Stomach (tissue), 19 donors: ENCODE data around the gene ASB9. TPM values are rescaled to one million over a fixed set of nuclear protein-coding genes. Genes with fewer than 3 reads are reported as not detected.

ENCODE experiments used
- DNase-seq, 2 donors: peaks; one replicate each; pipeline versions ENCODE4 v3.0.0 to v3.0.0-alpha.2; 2013 to 2019
- H3K27ac ChIP-seq, 5 donors: fragments of 200-600 bp in 4 of 5; sonication (generic) in 4 of 5; one replicate each; pipeline ENCODE4 v1.5.1; 2013 to 2019; ENCODE audit warnings: mild to moderate bottlenecking in 1 of 5, moderate library complexity in 1 of 5
- H3K27me3 ChIP-seq, 3 donors: fragments of 200-600 bp; sonication (generic); one replicate each; pipeline ENCODE4 v1.5.1; 2017 to 2019; ENCODE audit warnings: mixed run types in 1 of 3
- H3K36me3 ChIP-seq, 4 donors: fragments of 200-600 bp; sonication (generic); 1 replicate in 3 of 4; 2 replicates in 1 of 4; pipeline ENCODE4 v1.5.1; 2016 to 2019
- H3K4me1 ChIP-seq, 4 donors: fragments of 200-600 bp; sonication (generic); one replicate each; pipeline ENCODE4 v1.5.1; 2016 to 2019
- H3K4me3 ChIP-seq, 4 donors: fragments of 200-600 bp; sonication (generic) in 3 of 4; one replicate each; pipeline ENCODE4 v1.5.1; 2016 to 2019; ENCODE audit warnings: mild to moderate bottlenecking in 1 of 4
- H3K9me3 ChIP-seq, 4 donors: fragments of 200-600 bp; sonication (generic); one replicate each; pipeline ENCODE4 v1.5.1; 2016 to 2019
- EP300 ChIP-seq: sonication (generic); formaldehyde crosslinking; IDR thresholded peaks from one replicate; pipeline ENCODE4 v1.6.1; 2017; ENCODE audit warnings: antibody characterized with exemption
- POLR2A ChIP-seq, 4 donors: fragments of 450-650 bp; IDR thresholded peaks; one replicate each; pipeline ENCODE4 v1.6.1; 2016; ENCODE audit warnings: antibody characterized with exemption in 4 of 4, control low read depth in 2 of 4, mild to moderate bottlenecking in 1 of 4, moderate library complexity in 1 of 4
- POLR2AphosphoS5 ChIP-seq, 3 donors: sonication (generic); formaldehyde crosslinking; IDR thresholded peaks; one replicate each; pipeline ENCODE4 v1.6.1; 2016; ENCODE audit warnings: antibody characterized with exemption in 3 of 3
- WGBS, 5 donors: extraction: QIAGEN DNeasy Blood & Tissue Kit in 3 of 5; methylation state at CpG; one replicate each; pipeline versions ENCODE4 v1.1.5 to v1.1.7; 2013 to 2018; 5-methylcytosine and 5-hydroxymethylcytosine counted together
- intact Hi-C: fragments of 100-400 bp; cut with DNase I; formaldehyde crosslinking; loops from one replicate; pipeline ENCODE4 v1.15.1; 2023; ENCODE audit warnings: low total_unique reads
- long read RNA-seq, 10 donors: transcript quantifications; one replicate each; lab custom pipeline, GENCODE V29; 2026
- polyA plus RNA-seq, 3 donors: library from polyadenylated mRNA; stranded (reverse); fragments of 200-250 nt; gene quantifications; one replicate each; pipeline ENCODE4 v1.2.3, GENCODE V29; 2013
- total RNA-seq, 5 donors: library from RNA; depleted of rRNA; stranded (reverse); fragments of >200 nt; gene quantifications; one replicate each; pipeline versions ENCODE4 v1.1.0 to v1.2.3, GENCODE V29; 2014 to 2016
- TF ChIP-seq, protein P1 (sequence below), 7 experiments: fragments of 450-650 bp in 4 of 7; fragments of 200-600 bp in 3 of 7; sonication (generic) in 3 of 7; IDR thresholded peaks; one replicate each; pipeline ENCODE4 v1.5.1; 2016 to 2019; ENCODE audit warnings: antibody characterized with exemption in 7 of 7, control low read depth in 2 of 7, mild to moderate bottlenecking in 1 of 7
- donor health status: healthy with polysubstance abuse.
- donor health status: Bipolar disorder and iron deficiency.
- donor health status: healthy.

ASB9 gene
- total RNA-seq (100 to 1,000 TPM in 1 of 5 donors, 10 to 100 TPM in 1, 1 to 10 TPM in 3; 4.1 to 201 (median 9.0) TPM), polyA plus RNA-seq (1 to 10 TPM; 1.6 to 3.7 (median 3.4) TPM)
- long read RNA-seq, donor 1, result 0 reads
- long read RNA-seq, donor 2, result 0 reads
- long read RNA-seq, donor 3, partial matches to known transcripts, result 0 of 3 reads
- long read RNA-seq, donor 3, other reads (novel, unspliced or antisense), result 0 of 3 reads
- long read RNA-seq, donor 4, result 0 reads
- long read RNA-seq, donor 5, partial matches to known transcripts, result 0 of 1 reads
- long read RNA-seq, donor 5, other reads (novel, unspliced or antisense), result 0 of 1 reads
- long read RNA-seq, donor 6, partial matches to known transcripts, result 0 of 5 reads
- long read RNA-seq, donor 6, other reads (novel, unspliced or antisense), result 0 of 5 reads
- long read RNA-seq, donor 7, partial matches to known transcripts, result 0 of 1 reads
- long read RNA-seq, donor 7, other reads (novel, unspliced or antisense), result 0 of 1 reads
- long read RNA-seq, donor 8, partial matches to known transcripts, result 0 of 1 reads
- long read RNA-seq, donor 8, other reads (novel, unspliced or antisense), result 0 of 1 reads
- long read RNA-seq, donor 9, partial matches to known transcripts, result 0 of 1 reads
- long read RNA-seq, donor 9, other reads (novel, unspliced or antisense), result 0 of 1 reads
- long read RNA-seq, donor 10, partial matches to known transcripts, result 0 of 3 reads
- long read RNA-seq, donor 10, other reads (novel, unspliced or antisense), result 0 of 3 reads

DNA sequence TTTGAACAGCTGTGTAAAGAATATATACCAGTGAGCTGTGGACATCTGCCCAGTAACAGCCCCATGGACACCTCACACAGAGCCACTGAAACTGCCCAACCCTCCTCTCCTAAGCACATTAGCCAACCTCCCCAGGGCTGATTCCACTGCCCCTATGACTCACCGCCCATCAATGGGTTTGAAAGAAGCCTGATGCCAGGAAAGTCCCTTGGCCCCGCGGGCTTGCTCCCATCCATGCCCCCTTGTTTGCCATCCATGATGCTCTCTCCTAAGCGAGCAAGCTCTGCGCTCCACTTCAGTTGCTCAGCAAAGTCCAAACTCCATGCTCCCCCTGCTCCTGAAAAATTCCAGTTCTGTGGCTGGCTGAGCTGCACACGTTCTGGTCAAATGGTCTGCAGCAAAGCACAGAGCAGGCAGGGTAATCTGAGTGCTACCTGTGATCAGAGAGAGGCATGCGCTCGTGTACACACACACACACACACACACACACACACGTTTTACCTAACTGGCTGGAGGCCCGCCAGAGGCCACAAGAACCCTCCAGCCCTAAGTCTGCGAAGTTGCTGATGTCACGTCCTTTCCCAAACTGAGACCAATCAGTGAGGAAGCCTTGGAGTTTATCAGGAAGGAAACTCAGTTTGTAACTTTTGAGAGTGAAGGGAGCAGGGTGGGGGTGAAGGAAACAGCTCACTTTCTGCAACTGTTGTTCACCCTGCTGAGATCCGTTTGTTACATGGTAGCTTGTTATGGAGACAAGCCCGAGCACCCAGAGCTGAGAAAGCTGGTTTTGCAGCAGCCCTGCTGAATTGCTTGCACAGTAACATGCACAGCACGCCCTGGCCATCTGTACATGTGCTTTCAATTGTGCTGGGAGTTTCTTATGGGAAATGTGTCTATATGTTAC, at the start of gene ASB9:
Gene ASB9, minus strand, starts transcription at position 466 of the 904 bp plus-strand sequence. Its CDS starts 209 bp downstream, at position 257.
- H3K9me3 ChIP-seq, result peaks cover 0 to 5% (median 2%) of the 10 kb centered on the region in 4 donors
- peak within 1 kb of the TSS in 3 of 4 donors; percentile 4 to 18 (median 9) for H3K4me3 ChIP-seq
- H3K27ac ChIP-seq, result peak within 1 kb of the TSS; percentile 35 to 59 (median 46)
- intact Hi-C loops, result no loop called here
- peak; percentile 71 to 79 for DNase-seq
- no peaks in the 10 kb centered on the region for H3K27me3 ChIP-seq
- H3K4me1 ChIP-seq, result peaks cover 0 to 11% (median 3%) of the 10 kb centered on the region in 4 donors
- 3 to 39% (median 13%) methylated on average over 8 to 15 of the region's 15 CpGs for WGBS, 5 donors
- no peaks in the 10 kb centered on the region for H3K36me3 ChIP-seq
- TF ChIP-seq POLR2A (IDR thresholded peaks at IDR 0.05), result no peak
- TF ChIP-seq, protein P1, sequence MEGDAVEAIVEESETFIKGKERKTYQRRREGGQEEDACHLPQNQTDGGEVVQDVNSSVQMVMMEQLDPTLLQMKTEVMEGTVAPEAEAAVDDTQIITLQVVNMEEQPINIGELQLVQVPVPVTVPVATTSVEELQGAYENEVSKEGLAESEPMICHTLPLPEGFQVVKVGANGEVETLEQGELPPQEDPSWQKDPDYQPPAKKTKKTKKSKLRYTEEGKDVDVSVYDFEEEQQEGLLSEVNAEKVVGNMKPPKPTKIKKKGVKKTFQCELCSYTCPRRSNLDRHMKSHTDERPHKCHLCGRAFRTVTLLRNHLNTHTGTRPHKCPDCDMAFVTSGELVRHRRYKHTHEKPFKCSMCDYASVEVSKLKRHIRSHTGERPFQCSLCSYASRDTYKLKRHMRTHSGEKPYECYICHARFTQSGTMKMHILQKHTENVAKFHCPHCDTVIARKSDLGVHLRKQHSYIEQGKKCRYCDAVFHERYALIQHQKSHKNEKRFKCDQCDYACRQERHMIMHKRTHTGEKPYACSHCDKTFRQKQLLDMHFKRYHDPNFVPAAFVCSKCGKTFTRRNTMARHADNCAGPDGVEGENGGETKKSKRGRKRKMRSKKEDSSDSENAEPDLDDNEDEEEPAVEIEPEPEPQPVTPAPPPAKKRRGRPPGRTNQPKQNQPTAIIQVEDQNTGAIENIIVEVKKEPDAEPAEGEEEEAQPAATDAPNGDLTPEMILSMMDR (IDR thresholded peaks at IDR 0.05), result no peak
- no peak for TF ChIP-seq EP300
- TF ChIP-seq POLR2AphosphoS5 (IDR thresholded peaks at IDR 0.05), result no peak

DNA sequence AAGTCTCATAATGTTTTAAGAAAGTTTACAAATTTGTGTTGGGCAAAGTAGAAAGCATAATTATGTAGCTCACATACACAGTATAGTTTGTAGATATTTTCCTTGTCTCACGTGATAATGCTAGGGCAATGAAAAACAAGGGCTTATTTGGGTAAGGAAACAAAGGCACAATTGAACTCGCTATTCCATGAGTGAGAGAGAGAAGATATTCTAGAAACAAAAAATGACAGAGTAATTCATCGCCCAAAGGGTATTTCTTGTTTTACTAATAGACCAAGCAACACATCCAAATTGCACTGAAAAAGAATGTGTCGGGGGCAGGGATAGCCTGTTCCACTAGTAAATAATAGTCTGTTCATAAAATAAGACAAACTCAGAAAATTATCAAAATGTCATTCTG, 49.2 kb upstream of the ASB9 start:
- intact Hi-C loops, result no loop called here
- no peak for DNase-seq
- WGBS, 5 donors, result 82 to 93% (median 89%) methylated on average over 4 of the region's 4 CpGs
- H3K27ac ChIP-seq, result no peak overlapping the region
- no peak overlapping the region for H3K4me3 ChIP-seq
- H3K36me3 ChIP-seq, result peaks cover 0 to 32% (median 31%) of the 10 kb centered on the region in 4 donors
- no peaks in the 10 kb centered on the region for H3K9me3 ChIP-seq
- H3K4me1 ChIP-seq, result no peaks in the 10 kb centered on the region
- TF ChIP-seq POLR2AphosphoS5 (IDR thresholded peaks at IDR 0.05), result no peak
- TF ChIP-seq, protein P1 (IDR thresholded peaks at IDR 0.05), result no peak
- no peak for TF ChIP-seq EP300
- no peak for TF ChIP-seq POLR2A (IDR thresholded peaks at IDR 0.05)
- H3K27me3 ChIP-seq, result no peaks in the 10 kb centered on the region

DNA sequence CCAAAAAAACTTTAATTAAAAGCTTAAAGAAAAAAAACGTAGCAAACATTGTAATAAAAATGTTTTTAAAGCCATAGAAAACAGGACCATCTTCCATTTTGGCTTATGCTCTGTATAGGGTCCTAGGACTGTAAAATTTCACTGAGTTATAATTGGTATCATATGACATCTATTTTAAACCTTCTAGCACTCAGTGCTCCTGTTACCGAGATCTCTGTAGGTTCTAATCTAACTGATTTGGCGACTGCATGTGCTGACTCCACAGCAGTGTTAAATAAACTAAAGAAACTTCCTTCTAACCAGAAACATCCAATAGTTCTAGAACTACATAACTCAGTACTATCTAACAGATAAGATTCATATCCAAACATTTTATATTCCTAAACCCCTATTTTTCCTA, 45.6 kb upstream of the ASB9 start, which contains the start of gene ASB11:
Gene ASB11, minus strand, starts transcription at position 132 of the 400 bp plus-strand sequence. Its CDS starts 35 bp downstream, at position 97.
- H3K9me3 ChIP-seq, result no peaks in the 10 kb centered on the region
- 26 to 48% (median 41%) methylated on average over 3 of the region's 3 CpGs for WGBS, 5 donors
- peak within 1 kb of the TSS in 2 of 5 donors; percentile 14 to 25 for H3K27ac ChIP-seq
- no peak within 1 kb of the TSS for H3K4me3 ChIP-seq
- intact Hi-C loops, result no loop called here
- H3K4me1 ChIP-seq, result peaks cover 0 to 5% (median 0%) of the 10 kb centered on the region in 4 donors
- DNase-seq, result no peak
- H3K27me3 ChIP-seq, result peaks cover 0 to 4% (median 0%) of the 10 kb centered on the region in 3 donors
- H3K36me3 ChIP-seq, result peaks cover 0 to 4% (median 3%) of the 10 kb centered on the region in 4 donors
- TF ChIP-seq, protein P1 (IDR thresholded peaks at IDR 0.05), result no peak
- TF ChIP-seq POLR2A (IDR thresholded peaks at IDR 0.05), result no peak
- TF ChIP-seq POLR2AphosphoS5 (IDR thresholded peaks at IDR 0.05), result no peak
- TF ChIP-seq EP300, result no peak
